Measurements from ENCODE around the gene TRIM24. TPM values are rescaled to one million over a fixed set of nuclear protein-coding genes. Genes with fewer than 3 reads are reported as not detected.

The TRIM24 gene
- total and polyA plus RNA-seq, 2 experiments from 2014 or later = 3.4 to 7.5 TPM

- TF ChIP-seq EZH2 (IDR thresholded peaks at IDR 0.05; ENCODE audit: insufficient read depth, poor library complexity, severe bottlenecking) (no peak), EZH2phosphoT487 (IDR thresholded peaks at IDR 0.05; ENCODE audit: insufficient read depth, low read depth) (no peak)
- Histone ChIP-seq H3K27ac (no peak overlapping the region), H3F3A (ENCODE audit: insufficient read depth) (no peaks in the 10 kb centered on the region), H4K20me1 (ENCODE audit: insufficient read depth) (no peaks in the 10 kb centered on the region), H3K4me1 (ENCODE audit: insufficient read depth) (no peaks in the 10 kb centered on the region), H3K9me3 (ENCODE audit: low read depth) (peaks cover 5% of the 10 kb centered on the region), H3K9ac (no peak overlapping the region), H3K36me3 (ENCODE audit: low read depth) (peaks cover 59% of the 10 kb centered on the region), H3K4me2 (ENCODE audit: unreplicated experiment) (no peak overlapping the region), H2AFZ (no peak overlapping the region), H3K4me3 (no peak overlapping the region), H3K79me2 (ENCODE audit: insufficient read depth) (no peaks in the 10 kb centered on the region), H3K9me2 (ENCODE audit: insufficient read depth) (no peaks in the 10 kb centered on the region), H3K27me3 (replicated peaks; ENCODE audit: insufficient read depth) (no peaks in the 10 kb centered on the region)
- in situ Hi-C loops (cut with MboI) = no loop called here
- no peak for DNase-seq
- WGBS, 2 experiments (ENCODE audit: low coverage in 1 of 2, low lambda C conversion rate in 2 of 2, missing lambda C conversion rate in 2 of 2) = 95% methylated on average over 4 of the region's 4 CpGs
These were observed 93.7 kb downstream of the TRIM24 start for GRCh38 chr7:138553805-138554204.

DNA sequence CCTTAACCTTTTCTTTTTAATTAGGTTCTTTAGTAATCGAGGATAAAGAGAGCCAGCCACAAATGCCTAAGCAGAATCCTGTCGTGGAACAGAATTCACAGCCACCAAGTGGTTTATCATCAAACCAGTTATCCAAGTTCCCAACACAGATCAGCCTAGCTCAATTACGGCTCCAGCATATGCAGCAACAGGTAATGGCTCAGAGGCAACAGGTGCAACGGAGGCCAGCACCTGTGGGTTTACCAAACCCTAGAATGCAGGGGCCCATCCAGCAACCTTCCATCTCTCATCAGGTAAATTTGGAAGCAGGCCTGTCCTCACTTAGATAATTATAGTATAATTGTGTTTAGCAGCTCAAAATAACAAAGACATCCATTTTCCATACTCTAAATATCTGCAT, 94.6 kb downstream of the TRIM24 start:
- in situ Hi-C loops (cut with MboI) = no loop called here
- Histone ChIP-seq H3K9me2 (ENCODE audit: insufficient read depth) (no peaks in the 10 kb centered on the region), H3K36me3 (ENCODE audit: low read depth) (peaks cover 61% of the 10 kb centered on the region), H3K79me2 (ENCODE audit: insufficient read depth) (no peaks in the 10 kb centered on the region), H3F3A (ENCODE audit: insufficient read depth) (no peaks in the 10 kb centered on the region), H3K27ac (no peak overlapping the region), H3K9ac (no peak overlapping the region), H3K4me3 (no peak overlapping the region), H2AFZ (no peak overlapping the region), H4K20me1 (ENCODE audit: insufficient read depth) (no peaks in the 10 kb centered on the region), H3K27me3 (replicated peaks; ENCODE audit: insufficient read depth) (no peaks in the 10 kb centered on the region), H3K4me2 (ENCODE audit: unreplicated experiment) (no peak overlapping the region), H3K4me1 (ENCODE audit: insufficient read depth) (no peaks in the 10 kb centered on the region), H3K9me3 (ENCODE audit: low read depth) (peaks cover 5% of the 10 kb centered on the region)
- WGBS, 2 experiments (ENCODE audit: low coverage in 1 of 2, low lambda C conversion rate in 2 of 2, missing lambda C conversion rate in 2 of 2) = 97 to 100% methylated on average over 4 of the region's 4 CpGs
- TF ChIP-seq EZH2phosphoT487 (IDR thresholded peaks at IDR 0.05; ENCODE audit: insufficient read depth, low read depth) = no peak
- DNase-seq = no peak

DNA sequence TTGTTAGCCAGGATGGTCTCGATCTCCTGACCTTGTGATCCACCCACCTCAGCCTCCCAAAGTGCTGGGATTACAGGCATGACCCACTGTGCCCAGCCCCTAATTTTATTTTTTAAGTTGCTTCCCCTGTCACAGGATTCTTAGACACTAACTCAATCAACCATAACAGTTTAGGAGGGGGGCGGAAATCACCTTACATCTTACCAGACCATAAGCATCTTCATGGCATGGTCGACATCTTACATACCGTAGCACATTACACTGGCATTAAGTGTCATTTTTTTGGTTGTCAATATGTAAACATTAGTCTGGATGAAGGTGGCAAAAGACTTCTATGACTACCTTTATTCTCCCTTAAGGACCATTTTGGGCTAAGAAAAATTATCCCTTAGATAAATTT, 95.6 kb downstream of the TRIM24 start:
- Histone ChIP-seq H3K27ac (no peak overlapping the region), H3K4me2 (ENCODE audit: unreplicated experiment) (no peak overlapping the region), H3K79me2 (ENCODE audit: insufficient read depth) (no peaks in the 10 kb centered on the region), H3F3A (ENCODE audit: insufficient read depth) (no peaks in the 10 kb centered on the region), H3K9me2 (ENCODE audit: insufficient read depth) (no peaks in the 10 kb centered on the region), H2AFZ (no peak overlapping the region), H4K20me1 (ENCODE audit: insufficient read depth) (no peaks in the 10 kb centered on the region), H3K9me3 (ENCODE audit: low read depth) (peaks cover 5% of the 10 kb centered on the region), H3K27me3 (replicated peaks; ENCODE audit: insufficient read depth) (no peaks in the 10 kb centered on the region), H3K36me3 (ENCODE audit: low read depth) (peaks cover 61% of the 10 kb centered on the region), H3K4me3 (no peak overlapping the region), H3K9ac (no peak overlapping the region), H3K4me1 (ENCODE audit: insufficient read depth) (no peaks in the 10 kb centered on the region)
- TF ChIP-seq EZH2phosphoT487 (IDR thresholded peaks at IDR 0.05; ENCODE audit: insufficient read depth, low read depth) (no peak), EZH2 (IDR thresholded peaks at IDR 0.05; ENCODE audit: insufficient read depth, poor library complexity, severe bottlenecking) (no peak)
- WGBS, 2 experiments (ENCODE audit: low coverage in 1 of 2, low lambda C conversion rate in 2 of 2, missing lambda C conversion rate in 2 of 2) = 97 to 99% methylated on average over 4 of the region's 4 CpGs
- in situ Hi-C loops (cut with MboI) = no loop called here
- no peak for DNase-seq

- DNase-seq = peak; percentile 7
- Histone ChIP-seq H3K79me2 (ENCODE audit: insufficient read depth) (no peaks in the 10 kb centered on the region), H3K4me2 (ENCODE audit: unreplicated experiment) (no peak overlapping the region), H3F3A (ENCODE audit: insufficient read depth) (no peaks in the 10 kb centered on the region), H3K9me2 (ENCODE audit: insufficient read depth) (no peaks in the 10 kb centered on the region), H3K4me3 (no peak overlapping the region), H3K27ac (no peak overlapping the region), H3K9me3 (ENCODE audit: low read depth) (peaks cover 5% of the 10 kb centered on the region), H3K36me3 (ENCODE audit: low read depth) (peaks cover 55% of the 10 kb centered on the region), H3K9ac (no peak overlapping the region), H2AFZ (no peak overlapping the region), H3K27me3 (replicated peaks; ENCODE audit: insufficient read depth) (no peaks in the 10 kb centered on the region), H4K20me1 (ENCODE audit: insufficient read depth) (no peaks in the 10 kb centered on the region), H3K4me1 (ENCODE audit: insufficient read depth) (no peaks in the 10 kb centered on the region)
- no peak for TF ChIP-seq EZH2 (IDR thresholded peaks at IDR 0.05; ENCODE audit: insufficient read depth, poor library complexity, severe bottlenecking)
- no peak for TF ChIP-seq EZH2phosphoT487 (IDR thresholded peaks at IDR 0.05; ENCODE audit: insufficient read depth, low read depth)
- WGBS, 2 experiments (ENCODE audit: low coverage in 1 of 2, low lambda C conversion rate in 2 of 2, missing lambda C conversion rate in 2 of 2) = 97 to 99% methylated on average over 3 of the region's 3 CpGs
- in situ Hi-C loops (cut with MboI) = no loop called here
These were observed 96.9 kb downstream of the TRIM24 start for GRCh38 chr7:138556771-138557484.

Measured in GM23248 (cell line).